DOHH2 (cell line): ENCODE measurements around the gene CTDSPL2.

Experiments
- CTCF ChIP-seq: fragments of 200-600 bp; sonication (generic); IDR thresholded peaks from one replicate; pipeline ENCODE4 v1.5.1; 2014; ENCODE audit warnings: antibody characterized with exemption, mild to moderate bottlenecking, low read depth, low read length; ENCODE audit not compliant: poor library complexity, severe bottlenecking
- EZH2phosphoT487 ChIP-seq: fragments of 200-600 bp; sonication (generic); IDR thresholded peaks from 2 replicates; pipeline ENCODE4 v1.6.1; 2017; ENCODE audit warnings: borderline replicate concordance, mild to moderate bottlenecking, antibody characterized with exemption, low read length, moderate library complexity, mixed read lengths

GRCh38 chr15:44492040-44492439 lies 64.6 kb downstream of the CTDSPL2 start:
- TF ChIP-seq CTCF (no peak), EZH2phosphoT487 (no peak)
